PC-9 (cell line): ENCODE measurements around the gene TTC28. TPM values are rescaled to one million over a fixed set of nuclear protein-coding genes. Genes with fewer than 3 reads are reported as not detected.

Experiments
- BruUV-seq: library from RNA; stranded (reverse); fragments of 400-500 nt; replicated peaks from 2 replicates; lab custom pipeline; 2021; lab: Mats Ljungman, UMichigan
- CTCF ChIA-PET: fragments of 300-600 bp; sonication (Branson Sonifier 250); formaldehyde crosslinking; loops from one replicate; lab custom pipeline; 2022; ENCODE audit warnings: antibody characterized with exemption; lab: Charles Lee
- POLR2A ChIA-PET: fragments of 300-600 bp; sonication (Branson Sonifier 250); formaldehyde crosslinking; loops from one replicate; lab custom pipeline; 2022; ENCODE audit warnings: antibody characterized with exemption; ENCODE audit not compliant: unreplicated experiment; lab: Charles Lee
- DNase-seq, 2 experiments: peaks; one replicate each; pipeline versions ENCODE4 v3.0.0 to v3.0.0-alpha.2; 2015 to 2022; ENCODE audit warnings: mixed read lengths in 1 of 2
- H2AFZ ChIP-seq: fragments of 200-600 bp; sonication (generic); 2 replicates; pipeline ENCODE4 v1.8.1; 2017; ENCODE audit warnings: antibody characterized with exemption
- H3F3A ChIP-seq: fragments of 200-600 bp; sonication (generic); 2 replicates; pipeline ENCODE4 v1.8.1; 2017; ENCODE audit warnings: antibody characterized with exemption, mild to moderate bottlenecking, low read depth; ENCODE audit not compliant: insufficient read depth
- H3K27ac ChIP-seq: fragments of 200-600 bp; sonication (generic); 2 replicates; pipeline ENCODE4 v1.6.1; 2016; ENCODE audit warnings: mixed run types
- H3K27me3 ChIP-seq: fragments of 200-600 bp; sonication (generic); 2 replicates; pipeline ENCODE4 v1.6.1; 2016; ENCODE audit warnings: low read depth, mixed run types; ENCODE audit not compliant: insufficient read depth
- H3K36me3 ChIP-seq: fragments of 200-600 bp; sonication (generic); 2 replicates; pipeline ENCODE4 v1.6.1; 2016; ENCODE audit warnings: low read depth, mixed run types
- H3K4me1 ChIP-seq: fragments of 200-600 bp; sonication (generic); replicated peaks from 2 replicates; pipeline ENCODE4 v1.6.1; 2016; ENCODE audit warnings: mixed run types; ENCODE audit not compliant: insufficient read depth
- H3K4me2 ChIP-seq: fragments of 200-600 bp; sonication (generic); 2 replicates; pipeline ENCODE4 v1.6.1; 2017; ENCODE audit warnings: mixed run types
- H3K4me3 ChIP-seq: fragments of 200-600 bp; sonication (generic); 2 replicates; pipeline ENCODE4 v1.6.1; 2016; ENCODE audit warnings: mixed run types
- H3K79me2 ChIP-seq: fragments of 200-600 bp; sonication (generic); 2 replicates; pipeline ENCODE4 v1.6.1; 2017; ENCODE audit warnings: low read depth, mixed run types
- H3K9me2 ChIP-seq: fragments of 200-600 bp; sonication (generic); 2 replicates; pipeline ENCODE4 v1.8.1; 2017; ENCODE audit warnings: mild to moderate bottlenecking; ENCODE audit not compliant: insufficient read depth
- H3K9me3 ChIP-seq: fragments of 200-600 bp; sonication (generic); 2 replicates; pipeline ENCODE4 v1.8.1; 2016; ENCODE audit warnings: low read depth; ENCODE audit not compliant: insufficient read depth
- H4K20me1 ChIP-seq: fragments of 200-600 bp; sonication (generic); 2 replicates; pipeline ENCODE4 v1.8.1; 2017; ENCODE audit not compliant: insufficient read depth
- CTCF ChIP-seq: fragments of 200-600 bp; sonication (generic); conservative IDR thresholded peaks from 2 replicates; pipeline ENCODE4 v1.6.1; 2017; ENCODE audit warnings: mixed run types, antibody characterized with exemption, mild to moderate bottlenecking, moderate library complexity
- EZH2 ChIP-seq: fragments of 200-600 bp; sonication (generic); IDR thresholded peaks from 2 replicates; pipeline ENCODE4 v1.8.0; 2017; ENCODE audit warnings: antibody characterized with exemption, low read depth
- intact Hi-C: fragments of 100-400 bp; cut with micrococcal nuclease; formaldehyde crosslinking; loops from one replicate; pipeline ENCODE4 v1.10.0; 2022; ENCODE audit not compliant: unreplicated experiment
- total RNA-seq: library from RNA; stranded (reverse); gene quantifications from 2 replicates; pipeline ENCODE4 v1.2.3, GENCODE V29; 2021

The TTC28 gene
- total RNA-seq, 1 experiment from 2014 or later = 6.7 TPM

- Histone ChIP-seq H3K27me3 (no peaks in the 10 kb centered on the region), H3K4me2 (no peak overlapping the region), H3K27ac (no peak overlapping the region), H3K9me2 (no peaks in the 10 kb centered on the region), H3K79me2 (no peaks in the 10 kb centered on the region), H3K9me3 (no peaks in the 10 kb centered on the region), H3K36me3 (no peaks in the 10 kb centered on the region), H3F3A (no peaks in the 10 kb centered on the region), H3K4me1 (no peaks in the 10 kb centered on the region), H4K20me1 (no peaks in the 10 kb centered on the region), H2AFZ (no peak overlapping the region), H3K4me3 (no peak overlapping the region)
- BruUV-seq = no TSS peak
- no peak for TF ChIP-seq EZH2
- no peak for TF ChIP-seq CTCF
- no peak for DNase-seq
- ChIA-PET POLR2A (no interaction called here), CTCF (no interaction called here)
- intact Hi-C loops = no loop called here
Observed at GRCh38 chr22:28462901-28463300, 216.7 kb downstream of the TTC28 start.

DNA sequence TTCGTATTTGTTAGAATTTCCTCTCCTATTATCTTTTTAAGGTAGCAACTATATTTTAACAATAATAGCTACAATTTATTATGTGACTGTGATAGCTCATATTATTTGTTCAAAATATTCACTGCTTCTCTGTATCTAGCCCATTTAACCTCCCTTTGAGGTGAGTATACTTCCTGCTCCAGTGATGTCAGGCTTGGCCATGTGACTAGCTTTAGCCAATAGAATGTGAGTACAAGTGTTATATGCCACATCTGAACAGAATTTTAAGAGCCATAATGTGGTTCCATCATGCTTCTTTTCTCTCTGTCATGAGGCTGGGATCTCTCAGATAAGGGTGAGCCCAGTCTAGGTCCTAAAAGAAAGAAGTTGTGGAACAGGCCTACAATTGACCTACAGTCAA is 217.6 kb downstream of the TTC28 start:
- Histone ChIP-seq H3K27ac (no peak overlapping the region), H3K4me3 (no peak overlapping the region), H3K4me2 (no peak overlapping the region), H3K9me2 (no peaks in the 10 kb centered on the region), H3K27me3 (no peaks in the 10 kb centered on the region), H3K79me2 (no peaks in the 10 kb centered on the region), H4K20me1 (no peaks in the 10 kb centered on the region), H2AFZ (no peak overlapping the region), H3K4me1 (no peaks in the 10 kb centered on the region), H3K36me3 (no peaks in the 10 kb centered on the region), H3F3A (no peaks in the 10 kb centered on the region), H3K9me3 (no peaks in the 10 kb centered on the region)
- intact Hi-C loops = no loop called here
- no peak for DNase-seq
- CTCF ChIA-PET = no interaction called here
- POLR2A ChIA-PET = interaction anchor here (0.6 kb wide), 1 partner anchor 198 kb away, joined by 3 read pairs; no protein-coding TSS in a partner anchor
- BruUV-seq = no TSS peak
- no peak for TF ChIP-seq CTCF
- TF ChIP-seq EZH2 = no peak

DNA sequence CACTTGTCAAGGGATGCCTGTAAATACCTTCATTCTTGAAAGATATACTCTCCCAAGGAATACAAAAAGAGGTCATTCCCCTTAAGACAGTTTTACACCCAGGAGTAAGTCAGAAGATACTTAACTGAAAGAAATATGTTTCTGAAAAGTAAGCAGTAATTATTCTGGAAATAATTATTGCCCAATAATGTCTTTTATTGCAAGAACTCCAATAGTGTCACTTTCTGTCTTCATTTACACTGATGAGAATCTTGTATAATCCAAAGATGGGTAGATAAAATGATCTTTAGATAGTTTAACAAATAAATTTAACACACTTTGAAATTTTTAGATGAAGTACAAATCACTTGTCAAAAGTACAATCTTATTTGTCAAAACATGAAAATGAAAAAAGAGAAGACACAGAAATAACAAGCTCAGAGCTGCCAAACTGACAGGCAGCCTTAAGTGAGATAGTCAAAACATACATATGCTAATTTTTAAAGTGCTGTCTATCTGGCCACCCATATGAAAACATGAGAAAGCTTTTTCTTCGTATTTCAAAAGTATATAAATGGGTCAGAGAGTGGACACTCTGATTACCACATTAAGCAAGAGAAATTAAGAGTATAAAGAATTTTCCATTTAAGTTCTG is 225.1 kb downstream of the TTC28 start:
- ChIA-PET POLR2A (no interaction called here), CTCF (no interaction called here)
- no peak for DNase-seq
- H3K4me3 ChIP-seq = no peak overlapping the region
- no peaks in the 10 kb centered on the region for H3F3A ChIP-seq
- H3K4me2 ChIP-seq = no peak overlapping the region
- no peaks in the 10 kb centered on the region for H3K9me3 ChIP-seq
- H3K27ac ChIP-seq = no peak overlapping the region
- TF ChIP-seq EZH2 (no peak), CTCF (no peak)
- H3K79me2 ChIP-seq = no peaks in the 10 kb centered on the region
- no TSS peak for BruUV-seq
- H3K4me1 ChIP-seq = no peaks in the 10 kb centered on the region
- H4K20me1 ChIP-seq = no peaks in the 10 kb centered on the region
- no peaks in the 10 kb centered on the region for H3K27me3 ChIP-seq
- intact Hi-C loops = no loop called here
- H3K9me2 ChIP-seq = no peaks in the 10 kb centered on the region
- no peaks in the 10 kb centered on the region for H3K36me3 ChIP-seq
- H2AFZ ChIP-seq = no peak overlapping the region
